ENCODE data around the gene PTPN5.

GRCh38 chr11:18748766-18749365 lies 42.7 kb downstream of the PTPN5 start:
- no peak for TF ChIP-seq POLR2A (IDR thresholded peaks at IDR 0.05)
- no peak for TF ChIP-seq CTCF (IDR thresholded peaks at IDR 0.05)

Measured in prostate gland (tissue), 2 donors.